H9 (cell line): ENCODE results near the gene ASB7. TPM values are rescaled to one million over a fixed set of nuclear protein-coding genes. Genes with fewer than 3 reads are reported as not detected.

ENCODE experiments used
- DNase-seq: peaks from one replicate; pipeline ENCODE4 v3.0.0-alpha.2; 2017
- H2AFZ ChIP-seq: one replicate; pipeline ENCODE4 v1.6.1; 2013; ENCODE audit warnings: mild to moderate bottlenecking, low read length, control low read depth, moderate library complexity
- H2AK5ac ChIP-seq: 2 replicates; pipeline ENCODE4 v1.6.1; 2013; ENCODE audit warnings: low read length, control low read depth, mixed read lengths; ENCODE audit not compliant: insufficient read length
- H2BK120ac ChIP-seq: one replicate; pipeline ENCODE4 v1.6.1; 2013; ENCODE audit warnings: low read depth, mild to moderate bottlenecking, low read length, control low read depth, inconsistent platforms; ENCODE audit not compliant: poor library complexity, severe bottlenecking
- H2BK12ac ChIP-seq: 2 replicates; pipeline ENCODE4 v1.6.1; 2013; ENCODE audit warnings: low read length, control low read depth, mixed read lengths, low read depth; ENCODE audit not compliant: insufficient read length
- H2BK15ac ChIP-seq: 2 replicates; pipeline ENCODE4 v1.6.1; 2013; ENCODE audit warnings: low read depth, low read length, control low read depth
- H2BK20ac ChIP-seq: one replicate; pipeline ENCODE4 v1.6.1; 2013; ENCODE audit warnings: low read depth, mild to moderate bottlenecking, low read length, control low read depth, inconsistent platforms; ENCODE audit not compliant: poor library complexity, severe bottlenecking
- H2BK5ac ChIP-seq: 2 replicates; pipeline ENCODE4 v1.6.1; 2013; ENCODE audit warnings: low read length, control low read depth, mixed read lengths; ENCODE audit not compliant: insufficient read length
- H3K14ac ChIP-seq: 2 replicates; pipeline ENCODE4 v1.6.1; 2013; ENCODE audit warnings: low read length, control low read depth; ENCODE audit not compliant: insufficient read depth
- H3K18ac ChIP-seq: 2 replicates; pipeline ENCODE4 v1.6.1; 2013; ENCODE audit warnings: low read depth, mild to moderate bottlenecking, mixed read lengths, low read length, control low read depth; ENCODE audit not compliant: insufficient read length
- H3K23ac ChIP-seq: 2 replicates; pipeline ENCODE4 v1.6.1; 2013; ENCODE audit warnings: low read length, control low read depth, mixed read lengths, low read depth; ENCODE audit not compliant: insufficient read length
- H3K23me2 ChIP-seq: 2 replicates; pipeline ENCODE4 v1.6.1; 2013; ENCODE audit warnings: low read depth, mild to moderate bottlenecking, mixed read lengths, low read length, control low read depth; ENCODE audit not compliant: insufficient read length, poor library complexity, severe bottlenecking
- H3K27ac ChIP-seq: 2 replicates; pipeline ENCODE4 v1.5.1; 2013; ENCODE audit warnings: low read length, control low read depth, mixed read lengths, low read depth; ENCODE audit not compliant: insufficient read length
- H3K27me3 ChIP-seq: 2 replicates; pipeline ENCODE4 v1.6.1; 2013; ENCODE audit warnings: low read length, control low read depth, inconsistent platforms; ENCODE audit not compliant: insufficient read depth
- H3K4ac ChIP-seq: 2 replicates; pipeline ENCODE4 v1.6.1; 2013; ENCODE audit warnings: low read depth, mild to moderate bottlenecking, control low read depth, inconsistent platforms, low read length, moderate library complexity
- H3K4me1 ChIP-seq: 2 replicates; pipeline ENCODE4 v1.6.1; 2013; ENCODE audit warnings: low read length, control low read depth, inconsistent platforms; ENCODE audit not compliant: insufficient read depth
- H3K4me2 ChIP-seq: 2 replicates; pipeline ENCODE4 v1.6.1; 2013; ENCODE audit warnings: low read length, control low read depth, mixed read lengths; ENCODE audit not compliant: insufficient read length, insufficient read depth
- H3K56ac ChIP-seq: 2 replicates; pipeline ENCODE4 v1.6.1; 2013; ENCODE audit warnings: low read depth, mild to moderate bottlenecking, mixed read lengths, low read length, control low read depth; ENCODE audit not compliant: insufficient read length
- H3K79me1 ChIP-seq: 2 replicates; pipeline ENCODE4 v1.6.1; 2013; ENCODE audit warnings: low read depth, mild to moderate bottlenecking, moderate library complexity, low read length, control low read depth, inconsistent platforms; ENCODE audit not compliant: insufficient read depth, poor library complexity, severe bottlenecking
- H3K79me2 ChIP-seq: 2 replicates; pipeline ENCODE4 v1.6.1; 2013; ENCODE audit warnings: low read length, control low read depth, inconsistent platforms; ENCODE audit not compliant: insufficient read depth
- H3K9ac ChIP-seq: 2 replicates; pipeline ENCODE4 v1.6.1; 2013; ENCODE audit warnings: low read length, control low read depth, mixed read lengths; ENCODE audit not compliant: insufficient read length; ENCODE audit errors: extremely low read depth
- H3K9me3 ChIP-seq: one replicate; pipeline ENCODE4 v1.6.1; 2013; ENCODE audit warnings: low read depth, low read length, inconsistent platforms; ENCODE audit not compliant: control insufficient read depth
- H3T11ph ChIP-seq: one replicate; pipeline ENCODE4 v1.6.1; 2013; ENCODE audit warnings: mild to moderate bottlenecking, low read length, control low read depth, inconsistent platforms
- H4K20me1 ChIP-seq: one replicate; pipeline ENCODE4 v1.6.1; 2013; ENCODE audit not compliant: control insufficient read depth, insufficient read length, insufficient read depth
- H4K5ac ChIP-seq: 2 replicates; pipeline ENCODE4 v1.6.1; 2013; ENCODE audit warnings: low read depth, mild to moderate bottlenecking, mixed read lengths, low read length, control low read depth; ENCODE audit not compliant: insufficient read length
- H4K8ac ChIP-seq: replicated peaks from 2 replicates; pipeline ENCODE4 v1.6.1; 2013; ENCODE audit warnings: low read length, control low read depth, mixed read lengths, low read depth; ENCODE audit not compliant: insufficient read length
- H4K91ac ChIP-seq: 2 replicates; pipeline ENCODE4 v1.6.1; 2013; ENCODE audit warnings: low read depth, mild to moderate bottlenecking, moderate library complexity, mixed read lengths, low read length, control low read depth; ENCODE audit not compliant: insufficient read length
- H3K27ac Mint-ChIP-seq, 3 experiments: 2 replicates in 2 of 3; 3 replicates in 1 of 3; pipeline ENCODE4 v1.8.0; 2020 to 2021; ENCODE audit warnings: mixed read lengths in 3 of 3, mild to moderate bottlenecking in 1 of 3, moderate library complexity in 1 of 3
- H3K27me3 Mint-ChIP-seq: 2 replicates; pipeline ENCODE4 v1.8.0; 2021; ENCODE audit warnings: low read depth, mild to moderate bottlenecking, moderate library complexity, mixed read lengths
- H3K36me3 Mint-ChIP-seq, 3 experiments: 2 replicates in 2 of 3; 3 replicates in 1 of 3; pipeline ENCODE4 v1.8.0; 2020 to 2021; ENCODE audit warnings: low read depth in 3 of 3, mixed read lengths in 3 of 3; ENCODE audit not compliant: insufficient read depth in 1 of 3
- H3K4me1 Mint-ChIP-seq, 2 experiments: 2 replicates each; pipeline ENCODE4 v1.8.0; 2020; ENCODE audit warnings: mixed read lengths in 2 of 2
- H3K4me3 Mint-ChIP-seq, 2 experiments: 2 replicates in 1 of 2; 3 replicates in 1 of 2; pipeline ENCODE4 v1.8.0; 2020 to 2021; ENCODE audit warnings: mild to moderate bottlenecking in 2 of 2, mixed read lengths in 2 of 2, moderate library complexity in 1 of 2
- H3K9me3 Mint-ChIP-seq, 2 experiments: 2 replicates in 1 of 2; 3 replicates in 1 of 2; pipeline ENCODE4 v1.8.0; 2020; ENCODE audit warnings: mild to moderate bottlenecking in 2 of 2, mixed read lengths in 2 of 2, moderate library complexity in 1 of 2
- CTCF ChIP-seq: fragments of 200-600 bp; sonication (generic); conservative IDR thresholded peaks from 3 replicates; pipeline ENCODE4 v1.8.0; 2021; ENCODE audit warnings: antibody characterized with exemption, mild to moderate bottlenecking
- WGBS: extraction: QIAGEN DNeasy Blood & Tissue Kit; methylation state at CpG from one replicate; pipeline ENCODE4 v1.1.7; 2013; ENCODE audit warnings: missing lambda C conversion rate, low lambda C conversion rate, mixed read lengths; ENCODE audit not compliant: insufficient read length; ENCODE audit errors: extremely low coverage; 5-methylcytosine and 5-hydroxymethylcytosine counted together
- total RNA-seq: library from RNA; stranded (reverse); gene quantifications from 2 replicates; pipeline ENCODE4 v1.2.1, GENCODE V29; 2021

Gene ASB7
- total RNA-seq, 1 experiment from 2014 or later: 12.8 TPM

GRCh38 chr15:100565591-100565990 is 36.8 kb upstream of the ASB7 start:
- Mint-ChIP-seq H3K27ac (no peak overlapping the region), H3K27me3 (no peaks in the 10 kb centered on the region; the same call in 1 of the 2 replicates), H3K9me3 (no peaks in the 10 kb centered on the region; a peak in 1 of 5 replicates), H3K36me3 (peaks cover 2 to 6% (median 4%) of the 10 kb centered on the region in 3 experiments; a peak in 3 of 7 replicates), H3K4me3 (no peak overlapping the region), H3K4me1 (no peaks in the 10 kb centered on the region)
- TF ChIP-seq CTCF: no peak
- Histone ChIP-seq H4K91ac (no peak overlapping the region), H3K9me3 (no peaks in the 10 kb centered on the region), H3K79me1 (no peaks in the 10 kb centered on the region), H3K4me2 (no peak overlapping the region), H3K14ac (no peak overlapping the region), H2AFZ (no peak overlapping the region), H3K4me1 (no peaks in the 10 kb centered on the region), H2BK20ac (no peak overlapping the region), H3K79me2 (no peaks in the 10 kb centered on the region), H2BK120ac (no peak overlapping the region), H2BK5ac (no peak overlapping the region), H4K8ac (no peak overlapping the region), H2BK12ac (no peak overlapping the region), H4K5ac (no peak overlapping the region), H3K56ac (no peak overlapping the region), H2BK15ac (no peak overlapping the region), H3K27ac (no peak overlapping the region), H4K20me1 (no peaks in the 10 kb centered on the region), H3K18ac (no peak overlapping the region), H3K27me3 (no peaks in the 10 kb centered on the region), H2AK5ac (no peak overlapping the region), H3T11ph (no peak overlapping the region), H3K9ac (no peak overlapping the region), H3K4ac (no peak overlapping the region), H3K23me2 (no peaks in the 10 kb centered on the region), H3K23ac (no peak overlapping the region)
- DNase-seq: no peak
- WGBS: no CpG with 5 or more reads among the region's 3 CpGs
